Natural killer cell (primary cell): ENCODE data around the gene TRAF3. TPM values are rescaled to one million over a fixed set of nuclear protein-coding genes. Genes with fewer than 3 reads are reported as not detected.

ENCODE experiments used
- ATAC-seq, 3 donors: fragments of 150-1000 bp in 2 of 3; fragments of 200-7000 bp in 1 of 3; cut with Tn5 transposase; 1 replicate in 1 of 3; 2 replicates in 2 of 3; pipeline ENCODE4 v1.10.0; 2021; ENCODE audit warnings: mild to moderate bottlenecking in 2 of 3, moderate library complexity in 2 of 3
- DNase-seq, 2 donors: peaks; one replicate each; pipeline versions ENCODE4 v3.0.0 to v3.0.0-alpha.2; 2013 to 2021; ENCODE audit warnings: mixed read lengths in 1 of 2
- H3K27ac ChIP-seq: one replicate; pipeline ENCODE4 v1.5.1; 2013; ENCODE audit warnings: mild to moderate bottlenecking, low read length
- H3K27me3 ChIP-seq: one replicate; pipeline ENCODE4 v1.6.1; 2013; ENCODE audit warnings: low read length; ENCODE audit not compliant: control insufficient read depth, insufficient read depth
- H3K36me3 ChIP-seq: one replicate; pipeline ENCODE4 v1.6.1; 2013; ENCODE audit warnings: low read length; ENCODE audit not compliant: control insufficient read depth, insufficient read depth
- H3K4me1 ChIP-seq: one replicate; pipeline ENCODE4 v1.6.1; 2013; ENCODE audit warnings: low read length; ENCODE audit not compliant: control insufficient read depth, insufficient read depth
- H3K4me3 ChIP-seq: one replicate; pipeline ENCODE4 v1.5.1; 2013; ENCODE audit warnings: low read length
- H3K9me3 ChIP-seq: one replicate; pipeline ENCODE4 v1.6.1; 2013; ENCODE audit warnings: low read length; ENCODE audit not compliant: control insufficient read depth, insufficient read depth
- H3K27ac Mint-ChIP-seq, 2 donors: one replicate each; pipeline ENCODE4 v1.8.0; 2022; ENCODE audit warnings: mild to moderate bottlenecking in 2 of 2, mixed read lengths in 2 of 2, moderate library complexity in 1 of 2
- H3K27me3 Mint-ChIP-seq, 2 donors: one replicate each; pipeline ENCODE4 v1.8.0; 2022; ENCODE audit warnings: low read depth in 2 of 2, mixed read lengths in 2 of 2
- H3K36me3 Mint-ChIP-seq: one replicate; pipeline ENCODE4 v1.8.0; 2022; ENCODE audit warnings: mixed read lengths
- H3K4me1 Mint-ChIP-seq, 2 donors: one replicate each; pipeline ENCODE4 v1.8.0; 2022; ENCODE audit warnings: mixed read lengths in 2 of 2
- H3K4me3 Mint-ChIP-seq: one replicate; pipeline ENCODE4 v1.8.0; 2022; ENCODE audit warnings: mild to moderate bottlenecking, moderate library complexity, mixed read lengths
- H3K9me3 Mint-ChIP-seq, 2 donors: one replicate each; pipeline ENCODE4 v1.8.0; 2022; ENCODE audit warnings: mixed read lengths in 2 of 2
- whole genome bisulfite sequencing: methylation state at CpG from one replicate; pipeline ENCODE4 v1.1.7; 2013; ENCODE audit warnings: missing lambda C conversion rate; ENCODE audit not compliant: insufficient coverage; 5-methylcytosine and 5-hydroxymethylcytosine counted together
- intact Hi-C: fragments of 100-400 bp; cut with micrococcal nuclease; formaldehyde crosslinking; loops from one replicate; pipeline ENCODE4 v1.14.2; 2022
- total RNA-seq, 4 donors: library from RNA; stranded (reverse); fragments of 120-200 nt in 1 of 4; gene quantifications; one replicate each; pipeline versions ENCODE4 v1.2.3 to v1.2.4, GENCODE V29; 2013 to 2022
- TF ChIP-seq, protein P1 (sequence below): fragments of 200-600 bp; IDR thresholded peaks from one replicate; pipeline ENCODE4 v1.8.0; 2022; ENCODE audit warnings: antibody characterized with exemption

The TRAF3 gene
- total RNA-seq, 3 donors from 2014 or later (not counting 1 experiment from before 2014, with no cell fraction given) = 21.0 to 31.6 (median 23.5) TPM

DNA sequence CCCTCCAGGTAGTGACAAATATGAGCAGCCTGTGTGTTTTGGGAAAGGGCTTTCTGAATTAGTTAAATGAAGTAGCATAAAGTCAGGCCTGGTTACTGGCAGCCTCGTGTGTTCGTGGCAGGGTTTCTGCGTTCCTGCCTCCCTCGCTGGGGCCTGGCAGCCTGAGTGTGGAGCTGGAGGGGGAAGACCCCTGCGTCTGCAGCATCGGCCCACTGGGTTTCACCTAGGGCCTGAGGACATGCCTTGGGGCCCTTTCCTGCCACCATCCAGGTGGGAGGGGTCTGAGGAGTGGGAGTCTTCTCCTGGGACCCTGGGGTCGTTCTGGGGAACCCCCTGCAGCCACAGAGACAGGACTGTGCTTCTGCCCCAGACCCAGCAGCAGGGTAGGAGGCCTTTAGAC is 124.8 kb downstream of the TRAF3 start:
- no peak for ATAC-seq
- H3K27ac ChIP-seq = peak overlapping the region; percentile 64
- Mint-ChIP-seq H3K27me3 (no peaks in the 10 kb centered on the region), H3K9me3 (no peaks in the 10 kb centered on the region), H3K27ac (peak overlapping the region in 1 of 2 donors; percentile 64), H3K36me3 (peaks cover 7% of the 10 kb centered on the region), H3K4me3 (no peak overlapping the region), H3K4me1 (peaks cover 31% of the 10 kb centered on the region in 2 donors)
- DNase-seq = no peak
- 69% methylated on average over 7 of the region's 7 CpGs for WGBS
- H3K9me3 ChIP-seq = no peaks in the 10 kb centered on the region
- peaks cover 38% of the 10 kb centered on the region for H3K4me1 ChIP-seq
- H3K4me3 ChIP-seq = no peak overlapping the region
- peaks cover 31% of the 10 kb centered on the region for H3K36me3 ChIP-seq
- no peaks in the 10 kb centered on the region for H3K27me3 ChIP-seq
- intact Hi-C loops = no loop called here
- TF ChIP-seq, protein P1, sequence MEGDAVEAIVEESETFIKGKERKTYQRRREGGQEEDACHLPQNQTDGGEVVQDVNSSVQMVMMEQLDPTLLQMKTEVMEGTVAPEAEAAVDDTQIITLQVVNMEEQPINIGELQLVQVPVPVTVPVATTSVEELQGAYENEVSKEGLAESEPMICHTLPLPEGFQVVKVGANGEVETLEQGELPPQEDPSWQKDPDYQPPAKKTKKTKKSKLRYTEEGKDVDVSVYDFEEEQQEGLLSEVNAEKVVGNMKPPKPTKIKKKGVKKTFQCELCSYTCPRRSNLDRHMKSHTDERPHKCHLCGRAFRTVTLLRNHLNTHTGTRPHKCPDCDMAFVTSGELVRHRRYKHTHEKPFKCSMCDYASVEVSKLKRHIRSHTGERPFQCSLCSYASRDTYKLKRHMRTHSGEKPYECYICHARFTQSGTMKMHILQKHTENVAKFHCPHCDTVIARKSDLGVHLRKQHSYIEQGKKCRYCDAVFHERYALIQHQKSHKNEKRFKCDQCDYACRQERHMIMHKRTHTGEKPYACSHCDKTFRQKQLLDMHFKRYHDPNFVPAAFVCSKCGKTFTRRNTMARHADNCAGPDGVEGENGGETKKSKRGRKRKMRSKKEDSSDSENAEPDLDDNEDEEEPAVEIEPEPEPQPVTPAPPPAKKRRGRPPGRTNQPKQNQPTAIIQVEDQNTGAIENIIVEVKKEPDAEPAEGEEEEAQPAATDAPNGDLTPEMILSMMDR = no peak

DNA sequence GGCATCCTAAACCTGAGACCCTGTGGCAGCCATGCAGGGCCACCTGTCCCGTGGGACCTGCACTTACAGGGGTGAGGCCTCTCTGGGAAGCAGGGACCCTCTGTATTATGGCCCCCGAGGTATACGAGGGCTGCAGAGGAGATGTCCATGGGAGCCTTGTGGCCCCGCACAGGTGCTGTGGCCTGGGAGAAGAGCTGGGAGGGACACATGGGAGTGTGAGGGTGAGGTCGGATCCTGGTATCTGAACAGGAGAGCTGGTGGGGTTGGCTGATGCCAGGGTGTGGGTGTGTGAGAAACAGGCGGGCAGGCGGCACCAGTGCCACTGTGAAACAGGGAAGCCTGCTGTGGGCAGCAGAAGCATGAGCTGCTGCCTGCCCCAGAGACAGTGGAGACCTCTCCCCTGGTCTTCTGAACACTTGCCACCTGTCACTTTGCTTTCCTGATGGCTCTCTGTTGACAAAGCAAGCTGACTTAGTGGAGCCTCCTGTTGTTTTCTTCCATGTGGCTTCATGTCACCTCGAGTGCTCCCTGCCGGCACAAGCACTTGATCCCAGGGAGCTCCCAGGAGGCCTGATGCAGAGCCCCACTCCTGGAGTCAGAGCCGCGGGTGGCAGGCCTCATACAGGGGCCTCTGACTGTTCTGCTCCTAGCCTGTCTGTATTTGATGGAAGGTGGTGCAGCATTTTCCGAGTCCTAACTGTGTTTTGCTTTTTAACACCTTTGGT is 125.4 kb downstream of the TRAF3 start:
- Mint-ChIP-seq H3K4me1 (peaks cover 31% of the 10 kb centered on the region in 2 donors), H3K27me3 (no peaks in the 10 kb centered on the region), H3K9me3 (no peaks in the 10 kb centered on the region), H3K27ac (peak overlapping the region in 1 of 2 donors; percentile 64), H3K4me3 (no peak overlapping the region), H3K36me3 (peaks cover 7% of the 10 kb centered on the region)
- Histone ChIP-seq H3K4me1 (peaks cover 38% of the 10 kb centered on the region), H3K27me3 (no peaks in the 10 kb centered on the region), H3K36me3 (peaks cover 28% of the 10 kb centered on the region), H3K4me3 (no peak overlapping the region), H3K9me3 (no peaks in the 10 kb centered on the region), H3K27ac (peak overlapping the region; percentile 64)
- TF ChIP-seq, protein P1 = no peak
- ATAC-seq (no peak), DNase-seq (no peak)
- WGBS = 94% methylated on average over 12 of the region's 12 CpGs
- intact Hi-C loops = no loop called here

DNA sequence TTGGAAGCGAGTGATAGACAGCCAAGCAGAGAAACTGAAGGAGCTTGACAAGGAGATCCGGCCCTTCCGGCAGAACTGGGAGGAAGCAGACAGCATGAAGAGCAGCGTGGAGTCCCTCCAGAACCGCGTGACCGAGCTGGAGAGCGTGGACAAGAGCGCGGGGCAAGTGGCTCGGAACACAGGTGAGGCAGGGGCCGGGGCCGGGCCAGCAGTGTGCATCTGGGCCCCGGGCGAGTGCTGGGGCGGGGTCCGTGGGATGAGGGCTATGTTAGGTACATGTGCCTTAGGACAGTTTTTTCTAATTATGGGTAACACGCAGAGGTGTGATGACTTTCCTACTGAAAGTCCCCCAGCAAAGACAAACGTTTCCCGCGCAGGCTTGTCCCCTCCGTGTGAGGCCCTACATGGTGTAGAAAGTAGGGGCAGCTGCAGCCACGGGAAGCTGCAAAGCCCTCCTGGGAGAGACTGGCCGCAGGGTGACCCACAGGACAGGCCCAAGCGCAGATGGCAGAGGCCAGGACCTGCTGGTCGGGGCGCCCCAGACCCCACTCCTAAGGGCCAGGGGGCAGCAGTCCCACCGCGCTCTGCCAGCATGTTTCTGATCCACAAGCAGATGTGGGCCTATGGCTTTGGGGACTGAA is 126.1 kb downstream of the TRAF3 start:
- DNase-seq (no peak), ATAC-seq (no peak)
- 91% methylated on average over 29 of the region's 29 CpGs for WGBS
- Histone ChIP-seq H3K9me3 (no peaks in the 10 kb centered on the region), H3K27ac (no peak overlapping the region), H3K27me3 (no peaks in the 10 kb centered on the region), H3K4me3 (no peak overlapping the region), H3K4me1 (peaks cover 38% of the 10 kb centered on the region), H3K36me3 (peaks cover 21% of the 10 kb centered on the region)
- Mint-ChIP-seq H3K4me1 (peaks cover 31% of the 10 kb centered on the region in 2 donors), H3K27ac (peak overlapping the region in 1 of 2 donors; percentile 51), H3K4me3 (no peak overlapping the region), H3K36me3 (peaks cover 7% of the 10 kb centered on the region), H3K9me3 (no peaks in the 10 kb centered on the region), H3K27me3 (no peaks in the 10 kb centered on the region)
- intact Hi-C loops = no loop called here
- TF ChIP-seq, protein P1 = no peak
